NCI-H2227 (cell line): Measurements from ENCODE around the gene FCHSD1.

Source experiments
- DNase-seq: peaks from one replicate; lab custom pipeline; 2025; ENCODE audit not compliant: unreplicated experiment; lab: John Stamatoyannopoulos, UW

The FCHSD1 gene

GRCh38 chr5:141646026-141646425 lies 5.2 kb downstream of the FCHSD1 start:
- no peak for DNase-seq

GRCh38 chr5:141641634-141642267 lies 9.5 kb downstream of the FCHSD1 start:
- DNase-seq: no peak

- no peak for DNase-seq
Measured at GRCh38 chr5:141640698-141641097, 10.5 kb downstream of the FCHSD1 start.

GRCh38 chr5:141640051-141640415 lies 11.2 kb downstream of the FCHSD1 start:
- no peak for DNase-seq

DNA sequence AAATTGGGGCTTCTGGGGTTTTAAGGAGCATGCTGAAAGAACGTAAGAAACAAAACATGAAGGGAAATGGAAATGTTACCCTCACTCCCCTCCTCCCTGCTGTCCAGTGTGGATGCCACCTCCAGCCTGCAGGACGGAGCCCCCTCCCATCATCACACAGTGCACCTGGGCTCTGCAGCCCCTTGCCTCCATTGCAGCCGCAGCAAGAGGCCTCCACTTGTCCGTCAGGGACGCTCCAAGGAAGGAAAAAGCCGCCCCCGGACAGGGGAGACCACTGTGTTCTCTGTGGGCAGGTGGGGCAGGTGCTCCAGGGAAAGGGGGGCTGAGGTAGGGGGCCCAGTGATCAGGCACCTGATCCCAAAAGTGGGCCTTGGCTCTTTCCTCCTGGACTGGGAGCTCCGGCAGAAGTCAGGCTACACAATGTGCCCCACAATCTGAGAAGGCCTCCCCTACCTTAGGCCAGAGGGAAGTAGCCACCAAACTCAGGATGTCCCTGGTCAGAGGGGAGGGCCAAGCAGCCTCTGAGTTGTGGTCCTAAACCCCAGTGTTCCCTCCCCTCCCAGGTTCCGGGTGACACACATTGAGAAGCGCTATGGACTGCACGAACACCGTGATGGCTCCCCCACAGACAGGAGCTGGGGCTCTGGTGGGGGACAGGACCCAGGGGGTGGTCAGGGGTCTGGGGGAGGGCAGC lies 11.7 kb downstream of the FCHSD1 start:
- DNase-seq: no peak

GRCh38 chr5:141638771-141639170 lies 12.4 kb downstream of the FCHSD1 start:
- no peak for DNase-seq

GRCh38 chr5:141637767-141638419 lies 13.3 kb downstream of the FCHSD1 start:
- DNase-seq: peak; percentile 59

DNA sequence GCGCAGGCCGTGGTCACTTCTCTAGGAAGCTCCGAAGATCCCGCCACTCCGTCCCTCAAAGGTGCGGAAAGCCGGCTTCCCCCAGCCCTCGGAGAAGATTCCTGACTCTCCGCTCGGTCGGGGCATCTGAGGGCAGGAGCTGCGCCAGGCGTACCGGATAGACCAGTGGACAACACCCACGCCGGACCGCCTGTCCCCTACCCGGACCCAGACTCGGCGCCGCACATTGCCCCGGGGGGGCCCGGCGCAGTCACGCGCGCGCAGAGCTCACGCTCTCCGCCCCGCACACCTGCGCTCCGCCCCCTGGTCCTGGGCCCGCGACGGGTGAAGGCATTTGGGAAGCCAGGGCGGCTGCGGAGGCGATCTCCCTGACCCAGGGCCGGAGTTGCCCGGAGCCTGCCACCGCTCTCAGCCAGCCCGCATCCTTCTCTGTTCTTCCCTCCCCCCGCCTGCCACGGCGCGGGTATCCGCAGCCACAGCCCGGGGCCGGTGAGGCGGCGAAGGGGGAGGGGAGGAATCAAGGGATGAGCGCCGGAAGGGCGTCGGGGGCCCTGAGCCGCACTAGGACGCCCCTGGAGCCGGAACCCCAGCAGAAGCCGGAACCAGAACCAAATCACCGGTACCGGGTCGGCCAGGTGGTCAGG lies 14.0 kb downstream of the FCHSD1 start:
- peak; percentile 55 for DNase-seq

- peak; percentile 91 for DNase-seq
Measured at GRCh38 chr5:141636413-141637122, 14.7 kb downstream of the FCHSD1 start, which contains the start of the genes HDAC3 and RELL2. Gene HDAC3 (minus strand): TSS chr5:141636849. CDS start chr5:141636790, 59 bp downstream. Gene RELL2 (plus strand): TSS chr5:141636997. CDS start chr5:141638226, 1,229 bp downstream.

DNA sequence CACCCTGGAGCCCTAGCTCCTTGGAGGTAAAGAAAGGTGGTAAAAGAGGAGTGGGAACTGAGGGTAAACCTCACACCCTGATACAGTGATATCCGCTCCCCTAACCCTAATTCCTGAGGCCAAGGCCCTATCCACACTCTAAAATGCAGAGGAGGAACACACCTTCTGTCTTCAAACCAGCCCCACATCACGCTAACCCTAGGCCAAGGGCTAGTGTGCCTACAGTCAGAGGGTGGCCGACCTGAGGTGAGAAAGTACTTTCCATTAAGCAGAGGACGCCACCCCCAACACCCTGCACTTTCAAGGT lies 15.2 kb downstream of the FCHSD1 start:
- DNase-seq: no peak

DNA sequence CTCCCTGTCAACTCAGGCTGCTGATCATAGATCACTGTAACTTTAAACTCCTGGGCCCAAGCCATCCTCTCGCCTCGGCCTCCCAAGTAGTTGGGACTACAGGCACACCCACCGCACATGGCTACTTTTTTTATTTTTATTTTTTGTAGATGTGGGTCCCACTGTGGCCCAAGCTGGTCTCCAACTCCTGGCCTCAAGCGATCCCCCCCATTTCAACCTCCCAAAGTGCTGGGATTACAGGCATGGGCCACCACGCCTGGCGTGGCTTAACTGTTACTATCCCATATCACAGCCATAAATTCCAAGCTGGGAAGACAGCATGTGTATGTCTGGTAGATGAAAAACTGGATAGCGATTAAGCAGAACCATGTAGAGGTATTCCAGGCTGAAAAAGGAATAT lies 15.6 kb downstream of the FCHSD1 start:
- DNase-seq: no peak

DNA sequence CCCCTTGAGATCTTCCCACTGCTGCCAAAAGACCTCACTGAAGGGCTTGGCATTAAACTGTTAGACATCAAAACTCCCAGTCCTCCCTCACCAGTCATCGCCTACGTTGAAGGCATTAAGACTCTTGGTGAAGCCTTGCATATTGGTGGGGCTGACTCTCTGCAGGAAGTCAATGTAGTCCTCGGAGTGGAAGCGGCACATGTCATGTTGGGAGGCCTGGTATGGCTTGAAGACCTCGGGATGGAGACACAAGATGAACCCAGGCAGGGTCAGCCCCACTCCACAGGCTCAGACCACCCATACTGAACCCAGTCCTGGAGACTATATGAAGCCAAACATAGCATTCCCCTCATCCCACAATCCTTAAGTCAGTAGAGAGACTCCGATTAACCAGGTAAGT lies 16.5 kb downstream of the FCHSD1 start:
- DNase-seq: no peak

DNA sequence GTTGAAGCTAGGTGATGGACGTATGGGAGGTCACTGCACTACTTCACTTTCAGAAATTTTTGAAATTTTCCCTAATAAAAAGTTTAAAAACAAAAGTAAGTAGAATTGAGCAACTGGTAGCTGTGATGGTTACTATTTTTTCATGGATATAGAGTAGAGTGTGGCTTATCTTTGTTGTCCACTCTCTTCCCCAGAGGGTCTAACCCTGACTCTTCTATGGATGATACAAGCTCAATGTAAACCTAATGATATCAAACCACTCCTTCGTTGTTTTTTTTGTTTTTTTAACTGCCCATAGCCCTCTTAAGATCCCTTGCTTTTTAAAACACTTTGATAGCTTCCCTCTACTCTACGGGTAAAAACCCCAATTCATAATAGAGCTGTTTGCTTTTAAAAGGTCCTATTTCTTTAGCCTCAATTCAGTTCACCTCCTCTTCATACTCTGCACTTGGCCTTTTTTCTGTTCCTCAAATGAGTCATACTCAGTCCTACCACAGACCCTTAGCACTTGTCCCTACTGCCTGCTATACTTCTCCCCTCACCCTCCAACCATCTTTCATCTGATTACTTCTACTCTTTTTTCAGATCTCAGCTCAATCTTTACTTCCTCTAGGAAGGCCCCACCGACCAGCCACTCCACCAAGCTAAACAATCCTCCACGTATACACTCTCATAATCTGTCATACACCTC lies 17.2 kb downstream of the FCHSD1 start:
- DNase-seq: no peak

DNA sequence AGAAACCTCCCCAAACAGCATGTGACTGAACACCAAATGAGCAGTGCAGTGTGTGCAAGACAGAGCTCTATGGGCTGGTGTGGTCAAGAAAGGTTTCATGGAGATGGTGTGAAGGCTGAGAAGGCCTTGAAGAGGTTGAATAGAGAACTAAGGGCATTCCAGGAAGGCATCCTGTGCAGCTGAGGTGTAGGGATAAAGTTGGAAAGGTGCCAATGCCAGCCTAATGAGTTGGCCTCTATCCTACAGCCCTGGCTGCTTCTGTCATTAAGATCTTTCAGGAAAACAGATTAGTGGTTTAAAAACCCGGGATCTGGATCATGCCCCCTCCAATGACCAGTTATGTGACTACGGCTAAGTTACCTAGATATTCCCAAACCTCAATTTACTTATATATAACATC lies 18.6 kb downstream of the FCHSD1 start:
- peak; percentile 2 for DNase-seq

- no peak for DNase-seq
Measured at GRCh38 chr5:141630570-141631140, 20.6 kb downstream of the FCHSD1 start.

DNA sequence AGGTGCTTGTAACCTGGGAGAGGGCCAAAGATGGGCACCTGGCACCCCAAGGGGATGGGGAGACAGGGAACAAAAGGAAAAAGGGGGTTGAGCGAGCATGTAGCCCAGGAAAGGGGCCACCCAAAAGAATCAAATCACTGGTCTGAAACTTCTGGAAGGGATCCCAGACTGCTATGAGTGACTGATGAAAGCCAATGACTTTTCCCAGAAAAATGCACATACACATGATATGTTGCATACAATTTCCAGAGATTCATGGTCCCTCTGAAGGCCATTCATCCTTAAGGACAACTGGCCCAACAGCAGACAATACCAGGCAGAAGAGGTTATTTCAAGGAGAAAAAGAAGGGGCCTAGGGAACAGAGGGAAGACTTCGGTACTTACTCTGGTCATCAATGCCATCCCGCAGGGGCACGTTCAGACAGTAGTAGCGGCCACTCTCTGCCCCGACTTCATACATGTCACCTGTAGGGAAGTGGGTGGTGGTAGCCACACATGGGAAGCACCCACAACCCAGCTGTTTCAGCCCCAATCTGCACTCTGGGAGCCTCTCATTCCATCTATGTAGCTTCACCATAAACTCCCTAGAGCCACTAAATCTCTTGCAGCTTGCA lies 22.9 kb downstream of the FCHSD1 start:
- no peak for DNase-seq

- no peak for DNase-seq
Measured at GRCh38 chr5:141623611-141624010, 27.6 kb downstream of the FCHSD1 start.

GRCh38 chr5:141623186-141623585 lies 28.0 kb downstream of the FCHSD1 start:
- DNase-seq: no peak

DNA sequence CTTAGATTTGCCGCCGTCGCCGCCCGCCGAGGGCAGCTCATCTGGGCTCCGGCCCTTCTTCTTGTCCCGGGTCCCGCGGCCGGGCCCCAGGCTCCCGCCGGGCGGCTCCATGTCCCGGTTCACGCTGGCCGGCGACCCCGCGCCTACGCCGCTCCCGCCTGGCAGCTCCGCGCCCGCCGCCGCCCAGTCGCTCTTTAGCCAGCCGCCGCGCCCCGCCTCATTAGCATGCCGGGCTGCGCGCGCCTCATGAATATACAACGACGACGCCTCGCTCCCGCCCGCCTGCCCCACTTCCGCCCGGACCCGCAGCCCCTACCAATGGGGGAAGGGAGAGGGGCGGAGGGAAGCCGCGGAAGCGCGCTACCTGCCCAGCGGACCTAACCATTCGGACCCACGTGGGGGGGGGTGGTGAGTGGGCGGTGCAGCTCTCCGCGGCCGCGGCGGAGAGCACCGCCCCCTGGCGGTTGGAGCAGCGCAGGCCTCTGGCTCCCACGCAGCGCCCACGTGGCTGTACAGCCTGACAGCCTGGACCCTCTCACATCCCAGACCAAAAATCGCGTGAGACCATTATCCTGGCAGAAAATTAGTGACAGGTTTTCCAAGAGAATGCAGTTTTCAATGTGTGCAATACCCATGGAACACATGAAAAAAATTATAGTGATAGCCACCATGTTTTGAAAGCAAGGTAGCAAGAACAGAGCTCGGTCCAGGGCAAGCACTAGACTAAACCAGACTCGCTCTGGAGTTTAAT lies 32.2 kb downstream of the FCHSD1 start, which contains the start of gene DIAPH1:
TSS of gene DIAPH1 (minus strand) at position 197 of the 751 bp plus-strand sequence. CDS start at position 111, 86 bp downstream.
- peak; percentile 96 for DNase-seq
